Prostate gland (tissue), 2 donors: ENCODE results near the gene MAPK8IP1. TPM values are rescaled to one million over a fixed set of nuclear protein-coding genes. Genes with fewer than 3 reads are reported as not detected.

ENCODE experiments used
- DNase-seq: peaks from one replicate; pipeline ENCODE4 v3.0.0-alpha.2; 2019; ENCODE audit warnings: low spot score
- H3K27ac ChIP-seq, 2 donors: fragments of 200-600 bp; sonication (generic); 2 replicates each; pipeline ENCODE4 v1.5.1; 2017 to 2019
- H3K27me3 ChIP-seq: fragments of 200-600 bp; sonication (generic); replicated peaks from 2 replicates; pipeline ENCODE4 v1.5.1; 2019; ENCODE audit not compliant: insufficient read depth
- H3K36me3 ChIP-seq, 2 donors: fragments of 200-600 bp; sonication (generic); 1 replicate in 1 of 2; 2 replicates in 1 of 2; pipeline versions ENCODE4 v1.5.1 to v1.8.1; 2017 to 2019
- H3K4me1 ChIP-seq: fragments of 200-600 bp; sonication (generic); replicated peaks from 2 replicates; pipeline ENCODE4 v1.5.1; 2019
- H3K4me3 ChIP-seq, 2 donors: fragments of 200-600 bp; sonication (generic); 2 replicates each; pipeline ENCODE4 v1.5.1; 2017 to 2019
- H3K9me3 ChIP-seq: fragments of 200-600 bp; sonication (generic); 2 replicates; pipeline ENCODE4 v1.5.1; 2017
- POLR2A ChIP-seq: fragments of 450-650 bp; IDR thresholded peaks from one replicate; pipeline ENCODE4 v1.6.1; 2016; ENCODE audit warnings: antibody characterized with exemption, mild to moderate bottlenecking
- POLR2AphosphoS5 ChIP-seq: sonication (generic); formaldehyde crosslinking; IDR thresholded peaks from one replicate; pipeline ENCODE4 v1.6.1; 2017; ENCODE audit warnings: antibody characterized with exemption
- WGBS: methylation state at CpG from one replicate; pipeline ENCODE4 v1.1.5; 2018; 5-methylcytosine and 5-hydroxymethylcytosine counted together
- intact Hi-C: fragments of 100-400 bp; cut with DNase I; formaldehyde crosslinking; loops from one replicate; pipeline ENCODE4 v1.14.2; 2022
- total RNA-seq, 2 donors: library from RNA; depleted of rRNA; stranded (reverse); fragments of >200 nt; gene quantifications; one replicate each; pipeline ENCODE4 v1.1.0, GENCODE V29; 2016
- TF ChIP-seq, protein P1 (sequence below), 4 experiments: fragments of 200-600 bp in 2 of 4; fragments of 450-650 bp in 2 of 4; sonication (generic) in 2 of 4; IDR thresholded peaks; 1 replicate in 3 of 4; 2 replicates in 1 of 4; pipeline ENCODE4 v1.5.1; 2016 to 2019; ENCODE audit warnings: antibody characterized with exemption in 4 of 4, mild to moderate bottlenecking in 2 of 4, moderate library complexity in 2 of 4

Gene MAPK8IP1
- total RNA-seq, 2 donors from 2014 or later, result 19.8 to 46.9 TPM

DNA sequence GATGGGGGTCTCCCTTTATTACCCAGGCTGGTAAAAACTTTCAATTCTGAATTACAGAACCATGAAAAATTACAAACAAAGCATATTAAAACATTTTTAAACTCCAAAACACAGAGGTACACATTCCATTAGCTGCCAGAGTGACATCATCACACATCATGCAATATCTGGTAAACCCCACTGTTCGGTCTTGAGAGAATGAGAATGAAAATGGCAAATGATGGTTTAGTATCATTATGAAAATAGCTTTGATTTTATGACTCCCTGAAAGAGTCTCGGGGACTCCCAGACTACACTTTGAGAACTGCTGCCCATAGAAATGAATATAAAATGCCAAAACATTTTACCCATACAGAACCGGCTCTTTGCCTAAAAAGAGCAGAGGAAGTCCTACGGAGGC is 55.8 kb downstream of the MAPK8IP1 start:
- TF ChIP-seq, protein P1, sequence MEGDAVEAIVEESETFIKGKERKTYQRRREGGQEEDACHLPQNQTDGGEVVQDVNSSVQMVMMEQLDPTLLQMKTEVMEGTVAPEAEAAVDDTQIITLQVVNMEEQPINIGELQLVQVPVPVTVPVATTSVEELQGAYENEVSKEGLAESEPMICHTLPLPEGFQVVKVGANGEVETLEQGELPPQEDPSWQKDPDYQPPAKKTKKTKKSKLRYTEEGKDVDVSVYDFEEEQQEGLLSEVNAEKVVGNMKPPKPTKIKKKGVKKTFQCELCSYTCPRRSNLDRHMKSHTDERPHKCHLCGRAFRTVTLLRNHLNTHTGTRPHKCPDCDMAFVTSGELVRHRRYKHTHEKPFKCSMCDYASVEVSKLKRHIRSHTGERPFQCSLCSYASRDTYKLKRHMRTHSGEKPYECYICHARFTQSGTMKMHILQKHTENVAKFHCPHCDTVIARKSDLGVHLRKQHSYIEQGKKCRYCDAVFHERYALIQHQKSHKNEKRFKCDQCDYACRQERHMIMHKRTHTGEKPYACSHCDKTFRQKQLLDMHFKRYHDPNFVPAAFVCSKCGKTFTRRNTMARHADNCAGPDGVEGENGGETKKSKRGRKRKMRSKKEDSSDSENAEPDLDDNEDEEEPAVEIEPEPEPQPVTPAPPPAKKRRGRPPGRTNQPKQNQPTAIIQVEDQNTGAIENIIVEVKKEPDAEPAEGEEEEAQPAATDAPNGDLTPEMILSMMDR (IDR thresholded peaks at IDR 0.05), result no peak
- TF ChIP-seq POLR2AphosphoS5 (no peak), POLR2A (no peak)
- WGBS, result 92% methylated on average over 4 of the region's 4 CpGs
- H3K4me3 ChIP-seq, result no peak overlapping the region
- H3K4me1 ChIP-seq, result no peaks in the 10 kb centered on the region
- no peak overlapping the region for H3K27ac ChIP-seq
- intact Hi-C loops, result no loop called here
- no peak for DNase-seq
- no peaks in the 10 kb centered on the region for H3K27me3 ChIP-seq
- H3K9me3 ChIP-seq, result no peaks in the 10 kb centered on the region
- no peaks in the 10 kb centered on the region for H3K36me3 ChIP-seq

DNA sequence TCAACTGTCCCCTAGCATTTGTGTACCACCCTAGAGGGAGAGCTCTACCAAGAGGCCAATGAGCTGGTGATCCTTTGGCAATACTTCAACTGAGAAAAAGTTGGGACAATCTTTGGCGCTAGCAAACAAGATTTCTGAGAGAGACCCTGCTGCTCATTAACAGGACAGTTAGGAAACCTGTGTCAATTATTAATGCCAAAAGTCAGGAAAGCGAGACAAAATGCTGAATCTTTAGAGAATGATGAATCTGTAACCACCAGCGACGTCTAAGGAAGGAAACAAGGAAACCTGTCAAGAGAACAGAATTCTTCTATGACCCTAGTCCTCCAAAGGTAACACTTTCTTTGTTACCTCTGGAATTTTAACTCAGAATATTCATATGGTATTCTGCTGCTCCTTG is 56.9 kb downstream of the MAPK8IP1 start:
- no peak for DNase-seq
- WGBS, result 87% methylated on average over 4 of the region's 4 CpGs
- no peaks in the 10 kb centered on the region for H3K27me3 ChIP-seq
- intact Hi-C loops, result no loop called here
- no peaks in the 10 kb centered on the region for H3K9me3 ChIP-seq
- TF ChIP-seq POLR2A (no peak), POLR2AphosphoS5 (no peak)
- TF ChIP-seq, protein P1 (IDR thresholded peaks at IDR 0.05), result no peak
- no peaks in the 10 kb centered on the region for H3K4me1 ChIP-seq
- H3K4me3 ChIP-seq, result no peak overlapping the region
- H3K27ac ChIP-seq, result no peak overlapping the region
- no peaks in the 10 kb centered on the region for H3K36me3 ChIP-seq

DNA sequence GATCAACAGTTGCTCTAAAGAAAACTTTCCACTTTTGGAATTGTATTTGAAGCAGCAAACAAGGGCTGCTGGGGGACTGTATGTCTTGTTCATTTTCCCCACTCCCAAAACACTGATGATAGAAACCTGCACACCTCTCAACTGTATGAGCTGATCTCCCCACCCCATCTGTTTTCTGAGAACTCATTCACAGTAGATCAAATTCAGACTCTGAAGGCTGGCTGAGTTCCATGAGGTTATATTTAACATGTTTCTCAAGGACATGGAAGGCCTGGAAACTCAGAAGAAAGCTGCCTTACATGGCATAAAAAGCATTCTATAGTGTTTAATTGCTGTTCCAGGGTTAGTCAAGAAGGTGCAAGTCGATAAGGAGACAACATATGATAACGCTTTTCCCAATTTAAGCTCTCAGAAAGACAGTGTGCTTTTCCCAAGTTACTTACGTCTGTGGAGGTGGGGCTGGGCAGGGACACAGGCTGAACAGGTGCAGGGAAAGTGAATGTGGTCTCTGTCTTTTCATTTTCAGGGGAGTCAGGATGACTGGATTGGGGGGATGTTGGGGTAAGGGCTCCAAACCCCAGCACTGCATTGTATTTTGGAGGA is 60.0 kb downstream of the MAPK8IP1 start:
- peaks cover 0 to 10% of the 10 kb centered on the region in 2 donors for H3K36me3 ChIP-seq
- no peaks in the 10 kb centered on the region for H3K4me1 ChIP-seq
- no peaks in the 10 kb centered on the region for H3K27me3 ChIP-seq
- WGBS, result 91% methylated on average over 3 of the region's 3 CpGs
- intact Hi-C loops, result no loop called here
- no peaks in the 10 kb centered on the region for H3K9me3 ChIP-seq
- no peak overlapping the region for H3K27ac ChIP-seq
- no peak for DNase-seq
- TF ChIP-seq, protein P1 (IDR thresholded peaks at IDR 0.05), result no peak
- TF ChIP-seq POLR2A (no peak), POLR2AphosphoS5 (no peak)
- no peak overlapping the region for H3K4me3 ChIP-seq

DNA sequence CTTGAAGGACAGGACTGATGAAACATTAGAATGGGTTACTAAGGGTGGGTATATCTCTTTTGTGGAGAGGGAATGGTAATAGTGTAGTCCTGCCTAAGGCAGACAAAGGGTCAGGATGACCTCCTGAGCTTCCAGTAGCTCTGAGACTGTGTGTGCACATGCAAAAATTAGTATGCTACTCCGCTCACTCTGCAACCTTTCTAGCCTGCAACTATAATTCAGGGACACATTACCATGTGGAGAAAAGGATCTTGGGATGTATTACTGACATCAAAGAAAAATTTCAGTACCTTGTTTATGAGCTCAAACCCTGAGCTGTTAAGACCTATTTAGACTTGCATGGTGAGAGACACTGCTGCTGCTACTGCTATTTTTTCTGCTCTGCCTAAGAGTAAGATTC is 62.4 kb downstream of the MAPK8IP1 start:
- H3K27me3 ChIP-seq, result no peaks in the 10 kb centered on the region
- peaks cover 0 to 19% of the 10 kb centered on the region in 2 donors for H3K36me3 ChIP-seq

DNA sequence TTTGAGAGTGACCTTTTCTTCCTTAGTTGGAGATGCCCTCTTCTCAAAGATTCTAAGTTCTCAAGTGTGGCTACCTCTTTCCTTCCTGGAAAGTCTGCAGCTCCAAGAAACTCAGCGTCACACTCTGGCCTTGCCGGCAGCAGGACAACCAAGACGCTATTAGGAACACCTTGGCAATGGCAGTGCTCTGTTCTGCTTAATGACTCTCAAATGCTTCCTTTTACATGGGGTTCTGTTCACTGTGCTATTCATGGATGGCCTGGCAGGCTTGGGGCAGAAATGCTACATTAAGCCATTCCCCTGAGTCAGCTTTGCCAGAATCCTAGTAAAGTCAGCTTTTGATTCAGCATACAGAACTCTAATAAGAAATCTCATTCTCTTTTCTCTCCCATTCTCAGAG is 62.9 kb downstream of the MAPK8IP1 start:
- no peaks in the 10 kb centered on the region for H3K27me3 ChIP-seq
- no peak overlapping the region for H3K4me3 ChIP-seq
- WGBS, result 79% methylated on average over 3 of the region's 3 CpGs
- TF ChIP-seq, protein P1 (IDR thresholded peaks at IDR 0.05), result no peak
- TF ChIP-seq POLR2A (no peak), POLR2AphosphoS5 (no peak)
- intact Hi-C loops, result no loop called here
- H3K9me3 ChIP-seq, result no peaks in the 10 kb centered on the region
- H3K4me1 ChIP-seq, result no peaks in the 10 kb centered on the region
- no peak overlapping the region for H3K27ac ChIP-seq
- DNase-seq, result no peak
- peaks cover 0 to 19% of the 10 kb centered on the region in 2 donors for H3K36me3 ChIP-seq

More for the DNA sequence above, 62.4 kb downstream of the MAPK8IP1 start:
- 86% methylated on average over 1 of the region's 1 CpG for WGBS
- Histone ChIP-seq H3K9me3 (no peaks in the 10 kb centered on the region), H3K27ac (no peak overlapping the region), H3K4me1 (no peaks in the 10 kb centered on the region), H3K4me3 (no peak overlapping the region)
- intact Hi-C loops, result no loop called here
- no peak for DNase-seq
- TF ChIP-seq POLR2A (no peak), POLR2AphosphoS5 (no peak)
- TF ChIP-seq, protein P1 (IDR thresholded peaks at IDR 0.05), result no peak
